Measurements from ENCODE around the gene PSMB11.

The PSMB11 gene

DNA sequence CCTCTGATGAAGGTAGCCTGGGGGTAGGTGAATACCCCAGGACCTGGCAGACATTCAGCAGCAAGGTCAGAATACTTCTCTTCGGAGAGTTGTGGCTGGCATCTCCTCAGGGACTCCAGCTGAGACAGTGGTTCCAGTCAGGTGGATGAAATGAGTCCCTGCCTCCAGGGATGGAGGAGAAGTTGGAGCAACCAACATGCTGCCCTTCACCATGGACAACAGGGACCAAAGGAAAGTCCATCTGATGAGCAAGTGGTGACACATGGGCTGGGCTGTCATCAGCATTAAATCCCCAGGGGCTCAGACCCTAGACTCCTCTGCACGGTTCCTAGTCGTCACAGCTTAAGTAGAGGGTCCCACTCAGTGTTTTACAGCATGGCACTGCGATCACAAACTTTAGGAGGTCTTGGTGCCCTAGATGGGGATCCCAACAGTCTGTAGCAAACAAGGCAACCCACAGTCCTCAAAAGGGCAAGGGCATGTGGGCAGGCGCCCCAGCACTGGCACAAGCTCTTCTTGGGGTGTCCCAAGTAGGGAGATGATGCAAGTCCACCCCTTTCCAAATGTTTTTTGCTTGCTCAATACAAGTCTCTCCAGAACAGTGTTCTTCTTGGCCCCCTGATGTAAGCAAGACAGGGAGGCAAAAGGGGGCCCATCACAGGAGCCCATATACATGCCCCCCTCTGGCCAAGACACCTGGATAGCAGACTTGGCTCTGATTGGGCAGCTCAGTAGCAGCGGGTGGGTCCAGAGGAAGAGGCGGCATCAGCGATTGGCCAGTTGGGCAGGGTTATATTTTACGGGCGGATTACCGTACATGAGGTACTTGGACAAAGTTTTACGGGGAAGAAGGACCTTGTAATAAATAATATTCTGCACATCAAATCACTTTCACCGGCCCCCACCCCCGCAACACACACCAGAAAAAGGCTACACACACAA lies 26.1 kb downstream of the PSMB11 start:
- H3K36me3 ChIP-seq, result peaks cover 79% of the 10 kb centered on the region
- TF ChIP-seq, protein P1, sequence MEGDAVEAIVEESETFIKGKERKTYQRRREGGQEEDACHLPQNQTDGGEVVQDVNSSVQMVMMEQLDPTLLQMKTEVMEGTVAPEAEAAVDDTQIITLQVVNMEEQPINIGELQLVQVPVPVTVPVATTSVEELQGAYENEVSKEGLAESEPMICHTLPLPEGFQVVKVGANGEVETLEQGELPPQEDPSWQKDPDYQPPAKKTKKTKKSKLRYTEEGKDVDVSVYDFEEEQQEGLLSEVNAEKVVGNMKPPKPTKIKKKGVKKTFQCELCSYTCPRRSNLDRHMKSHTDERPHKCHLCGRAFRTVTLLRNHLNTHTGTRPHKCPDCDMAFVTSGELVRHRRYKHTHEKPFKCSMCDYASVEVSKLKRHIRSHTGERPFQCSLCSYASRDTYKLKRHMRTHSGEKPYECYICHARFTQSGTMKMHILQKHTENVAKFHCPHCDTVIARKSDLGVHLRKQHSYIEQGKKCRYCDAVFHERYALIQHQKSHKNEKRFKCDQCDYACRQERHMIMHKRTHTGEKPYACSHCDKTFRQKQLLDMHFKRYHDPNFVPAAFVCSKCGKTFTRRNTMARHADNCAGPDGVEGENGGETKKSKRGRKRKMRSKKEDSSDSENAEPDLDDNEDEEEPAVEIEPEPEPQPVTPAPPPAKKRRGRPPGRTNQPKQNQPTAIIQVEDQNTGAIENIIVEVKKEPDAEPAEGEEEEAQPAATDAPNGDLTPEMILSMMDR (IDR thresholded peaks at IDR 0.05), result no peak
- H3K4me3 ChIP-seq (ENCODE audit: low read depth in 1 of 2, low read length in 1 of 2), result no peak overlapping the region
- H3K27me3 ChIP-seq, result no peaks in the 10 kb centered on the region
- peak overlapping the region; percentile 66 for H3K27ac ChIP-seq
- H3K9me3 ChIP-seq, result no peaks in the 10 kb centered on the region
- peaks cover 33 to 37% of the 10 kb centered on the region in 2 experiments for H3K4me1 ChIP-seq (ENCODE audit: control insufficient read depth in 1 of 2, insufficient read depth in 1 of 2, low read depth in 1 of 2, low read length in 1 of 2)

DNA sequence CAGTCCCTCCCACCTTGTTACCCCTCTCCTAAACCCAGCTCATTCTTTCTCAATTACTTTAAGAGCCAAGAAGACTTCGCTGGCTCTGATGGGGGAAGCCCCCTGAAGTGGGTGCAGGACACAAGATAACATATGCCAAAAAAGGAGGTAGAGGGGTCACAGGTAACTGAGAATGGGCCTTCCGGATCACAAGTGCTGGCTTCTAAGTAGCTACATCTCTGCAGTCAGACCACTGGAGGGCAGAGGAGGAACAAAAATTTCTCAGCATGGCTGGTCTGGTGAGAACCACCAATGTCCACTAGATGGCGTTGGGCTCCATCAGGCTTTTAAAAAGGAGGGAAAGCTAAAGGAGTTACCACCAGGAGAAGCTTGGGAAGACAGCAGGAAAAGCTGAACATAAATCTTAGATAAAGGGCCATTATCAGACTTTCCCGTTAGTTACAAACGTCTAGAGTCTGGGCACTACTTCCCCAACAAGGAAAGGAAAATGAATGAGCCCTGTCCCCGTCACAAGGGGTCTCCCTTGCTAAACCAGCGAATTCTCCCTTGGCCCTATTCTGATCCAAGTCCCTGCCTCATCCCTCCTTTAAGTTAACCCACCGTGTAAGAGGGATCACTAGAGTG lies 26.9 kb downstream of the PSMB11 start:
- Histone ChIP-seq H3K27ac (peak overlapping the region; percentile 66), H3K9me3 (no peaks in the 10 kb centered on the region), H3K36me3 (peaks cover 79% of the 10 kb centered on the region), H3K4me3 (ENCODE audit: low read depth in 1 of 2, low read length in 1 of 2) (no peak overlapping the region), H3K27me3 (no peaks in the 10 kb centered on the region), H3K4me1 (ENCODE audit: control insufficient read depth in 1 of 2, insufficient read depth in 1 of 2, low read depth in 1 of 2, low read length in 1 of 2) (peaks cover 33 to 37% of the 10 kb centered on the region in 2 experiments)
- TF ChIP-seq, protein P1 (IDR thresholded peaks at IDR 0.05), result peak; percentile 93

DNA sequence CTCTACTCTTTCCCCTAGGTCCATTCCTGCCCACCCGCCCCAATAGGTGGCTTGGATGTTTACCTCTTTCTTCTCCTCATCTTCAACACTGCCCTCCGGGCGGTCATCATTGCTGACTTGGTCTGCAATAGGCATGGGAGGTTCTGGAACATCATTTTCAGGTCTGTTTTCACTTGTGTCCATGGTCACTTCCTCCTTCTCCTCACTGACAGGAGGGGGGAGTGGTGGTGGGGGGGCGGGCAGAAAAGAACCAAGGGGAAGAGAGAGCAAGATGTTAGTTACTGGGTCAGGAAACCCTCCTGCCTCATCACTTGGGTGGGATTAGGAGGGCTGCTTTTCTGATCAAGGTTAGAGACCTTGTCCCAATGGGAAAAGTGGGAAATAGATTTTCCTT lies 27.4 kb downstream of the PSMB11 start:
- H3K9me3 ChIP-seq, result no peaks in the 10 kb centered on the region
- no peaks in the 10 kb centered on the region for H3K27me3 ChIP-seq
- TF ChIP-seq, protein P1 (IDR thresholded peaks at IDR 0.05), result no peak
- H3K27ac ChIP-seq, result peak overlapping the region; percentile 66
- peaks cover 33 to 37% of the 10 kb centered on the region in 2 experiments for H3K4me1 ChIP-seq (ENCODE audit: control insufficient read depth in 1 of 2, insufficient read depth in 1 of 2, low read depth in 1 of 2, low read length in 1 of 2)
- H3K4me3 ChIP-seq (ENCODE audit: low read depth in 1 of 2, low read length in 1 of 2), result no peak overlapping the region
- peaks cover 79% of the 10 kb centered on the region for H3K36me3 ChIP-seq

DNA sequence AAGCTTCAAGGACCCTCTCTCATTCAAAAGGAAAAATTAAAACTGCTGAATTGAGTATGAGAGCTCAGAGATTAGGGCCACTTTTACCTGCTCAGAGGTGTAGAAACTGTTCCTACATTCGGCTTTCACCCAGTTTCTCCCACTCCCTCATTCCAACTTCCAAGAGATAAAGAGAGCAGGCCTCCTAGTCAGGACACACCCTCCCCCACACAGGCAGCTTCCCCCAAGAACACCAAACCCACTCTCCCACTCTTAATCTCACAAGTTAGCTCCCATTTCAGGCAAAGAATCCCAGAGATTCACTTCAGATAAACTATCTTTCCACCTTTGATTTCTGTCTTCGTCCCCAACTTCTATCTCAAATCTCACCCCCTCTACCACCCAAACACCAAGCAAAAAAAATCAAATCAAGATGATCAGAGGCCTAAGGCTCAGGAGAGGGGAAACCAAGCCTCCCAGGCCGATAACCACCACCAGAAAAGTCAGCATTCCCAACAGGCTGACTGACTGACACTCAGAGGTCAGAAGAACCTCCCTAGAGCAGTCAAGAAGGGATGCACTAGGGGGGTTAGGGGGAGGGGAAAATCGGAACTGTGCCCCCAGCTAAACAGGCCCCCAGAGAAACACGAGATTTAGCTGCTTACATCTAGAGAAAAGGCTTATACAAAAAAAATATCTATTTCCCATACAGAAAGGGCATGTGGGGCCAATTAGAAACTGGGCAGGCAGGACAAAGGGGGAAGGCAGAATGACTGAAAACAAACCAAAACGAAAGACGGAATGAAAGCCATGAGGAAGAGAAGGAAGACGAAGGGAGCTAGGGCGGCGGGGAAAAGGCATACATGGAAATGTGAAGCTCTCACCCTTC lies 28.5 kb downstream of the PSMB11 start:
- Histone ChIP-seq H3K36me3 (peaks cover 80% of the 10 kb centered on the region), H3K27me3 (no peaks in the 10 kb centered on the region), H3K4me3 (ENCODE audit: low read depth in 1 of 2, low read length in 1 of 2) (peak overlapping the region in 1 of 2 experiments; percentile 30), H3K27ac (peak overlapping the region; percentile 66), H3K9me3 (no peaks in the 10 kb centered on the region), H3K4me1 (ENCODE audit: control insufficient read depth in 1 of 2, insufficient read depth in 1 of 2, low read depth in 1 of 2, low read length in 1 of 2) (peaks cover 33 to 37% of the 10 kb centered on the region in 2 experiments)
- TF ChIP-seq, protein P1 (IDR thresholded peaks at IDR 0.05), result no peak

DNA sequence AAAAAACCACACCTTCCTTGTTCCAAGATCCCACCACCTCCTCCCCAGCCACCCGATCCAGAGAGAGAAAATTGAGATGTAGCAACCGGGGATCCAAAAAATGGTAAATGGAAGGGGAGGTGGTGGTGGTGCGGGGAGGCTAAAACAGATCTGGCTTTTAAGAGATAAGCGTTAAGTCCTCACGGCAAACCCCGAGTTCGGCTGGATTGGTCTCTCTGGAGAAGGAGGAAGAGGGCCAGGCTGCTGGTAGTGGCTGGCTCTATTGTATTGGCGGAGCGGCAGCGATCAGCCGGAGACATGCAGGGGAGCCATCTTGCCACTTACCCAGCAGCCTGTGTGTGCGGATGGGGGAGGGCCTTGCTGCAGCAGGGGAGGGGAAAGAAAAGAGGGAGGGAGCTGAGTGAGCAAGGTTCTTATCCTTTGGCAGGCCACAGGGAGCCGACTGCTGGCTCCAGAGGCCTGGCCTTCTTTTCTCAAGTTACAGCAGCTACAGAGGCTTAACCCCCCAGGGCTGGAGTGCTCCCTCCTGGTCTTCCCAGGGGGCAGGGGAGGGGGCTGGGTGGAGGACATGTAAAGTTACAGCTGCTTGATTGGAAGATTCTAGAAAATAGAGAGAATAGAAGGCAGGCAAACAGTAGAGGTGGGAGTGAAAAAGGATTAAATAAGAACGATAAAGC lies 29.4 kb downstream of the PSMB11 start:
- H3K36me3 ChIP-seq, result peaks cover 80% of the 10 kb centered on the region
- H3K4me1 ChIP-seq (ENCODE audit: control insufficient read depth in 1 of 2, insufficient read depth in 1 of 2, low read depth in 1 of 2, low read length in 1 of 2), result peaks cover 33 to 37% of the 10 kb centered on the region in 2 experiments
- H3K27ac ChIP-seq, result peak overlapping the region; percentile 66
- no peaks in the 10 kb centered on the region for H3K9me3 ChIP-seq
- no peaks in the 10 kb centered on the region for H3K27me3 ChIP-seq
- peak overlapping the region; percentile 30 to 39 for H3K4me3 ChIP-seq (ENCODE audit: low read depth in 1 of 2, low read length in 1 of 2)
- TF ChIP-seq, protein P1 (IDR thresholded peaks at IDR 0.05), result no peak

Measured in neutrophil (primary cell).